ENCODE results near the gene TTLL13.

Gene TTLL13

DNA sequence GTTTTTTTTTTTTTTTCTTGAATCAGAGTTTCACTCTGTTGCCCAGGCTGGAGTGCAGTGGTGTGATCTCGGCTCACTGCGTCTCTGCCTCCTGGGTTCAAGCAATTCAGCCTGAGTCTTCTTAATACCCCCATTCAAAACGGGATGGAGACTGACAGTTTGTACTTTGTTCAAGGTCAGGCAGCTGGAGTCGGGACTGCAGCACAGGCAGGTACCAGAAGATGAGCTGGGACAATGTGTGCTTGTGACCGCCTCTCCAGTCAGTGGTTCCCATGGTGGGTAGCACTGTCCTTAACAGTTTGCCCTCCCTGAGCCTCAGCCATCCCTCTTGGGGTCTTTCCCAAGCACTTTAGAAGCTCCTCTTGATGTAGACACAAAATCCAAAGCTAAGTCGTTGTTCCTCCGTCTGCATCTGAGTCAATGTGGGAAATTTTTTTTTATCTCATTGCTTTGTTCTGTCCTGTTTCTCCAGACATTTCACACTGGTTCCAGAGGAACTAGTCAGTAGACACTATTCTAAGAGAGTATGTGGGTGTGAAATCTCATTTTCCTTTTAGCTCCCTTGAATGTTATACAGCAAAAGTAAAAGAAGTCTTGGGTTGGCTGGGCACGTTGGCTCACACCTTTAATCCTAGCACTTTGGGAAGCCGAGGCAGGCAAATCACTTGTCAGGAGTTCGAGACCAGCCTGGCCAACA, 5.3 kb upstream of the TTLL13 start:
- no peaks in the 10 kb centered on the region for H3K36me3 ChIP-seq (replicated peaks; ENCODE audit: insufficient read depth, low read length)
- no peak overlapping the region for H3K27ac ChIP-seq (ENCODE audit: low read length)
- no peaks in the 10 kb centered on the region for H3K79me2 ChIP-seq (ENCODE audit: low read length)
- DNase-seq: no peak
- no peak overlapping the region for H2AFZ ChIP-seq (ENCODE audit: low read length)
- no peaks in the 10 kb centered on the region for H3F3A ChIP-seq (ENCODE audit: insufficient read depth, low read length)
- no peaks in the 10 kb centered on the region for H3K9me2 ChIP-seq (replicated peaks; ENCODE audit: insufficient read depth, low read length)
- no peaks in the 10 kb centered on the region for H3K4me1 ChIP-seq (ENCODE audit: low read length)
- TF ChIP-seq, protein P1, sequence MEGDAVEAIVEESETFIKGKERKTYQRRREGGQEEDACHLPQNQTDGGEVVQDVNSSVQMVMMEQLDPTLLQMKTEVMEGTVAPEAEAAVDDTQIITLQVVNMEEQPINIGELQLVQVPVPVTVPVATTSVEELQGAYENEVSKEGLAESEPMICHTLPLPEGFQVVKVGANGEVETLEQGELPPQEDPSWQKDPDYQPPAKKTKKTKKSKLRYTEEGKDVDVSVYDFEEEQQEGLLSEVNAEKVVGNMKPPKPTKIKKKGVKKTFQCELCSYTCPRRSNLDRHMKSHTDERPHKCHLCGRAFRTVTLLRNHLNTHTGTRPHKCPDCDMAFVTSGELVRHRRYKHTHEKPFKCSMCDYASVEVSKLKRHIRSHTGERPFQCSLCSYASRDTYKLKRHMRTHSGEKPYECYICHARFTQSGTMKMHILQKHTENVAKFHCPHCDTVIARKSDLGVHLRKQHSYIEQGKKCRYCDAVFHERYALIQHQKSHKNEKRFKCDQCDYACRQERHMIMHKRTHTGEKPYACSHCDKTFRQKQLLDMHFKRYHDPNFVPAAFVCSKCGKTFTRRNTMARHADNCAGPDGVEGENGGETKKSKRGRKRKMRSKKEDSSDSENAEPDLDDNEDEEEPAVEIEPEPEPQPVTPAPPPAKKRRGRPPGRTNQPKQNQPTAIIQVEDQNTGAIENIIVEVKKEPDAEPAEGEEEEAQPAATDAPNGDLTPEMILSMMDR (IDR thresholded peaks at IDR 0.05; ENCODE audit: low read length): no peak
- TF ChIP-seq EZH2 (optimal IDR thresholded peaks at IDR 0.05; ENCODE audit: low read depth, low read length) (no peak), EZH2phosphoT487 (IDR thresholded peaks at IDR 0.05; ENCODE audit: low read length) (no peak)
- no peak overlapping the region for H3K4me3 ChIP-seq (ENCODE audit: low read length)
- H3K9me3 ChIP-seq (replicated peaks; ENCODE audit: insufficient read depth, low read length): no peaks in the 10 kb centered on the region
- H3K9ac ChIP-seq (ENCODE audit: low read length): no peak overlapping the region
- H4K20me1 ChIP-seq (ENCODE audit: insufficient read depth, low read length): no peaks in the 10 kb centered on the region
- H3K27me3 ChIP-seq (replicated peaks; ENCODE audit: insufficient read depth, low read length): no peaks in the 10 kb centered on the region
- no peak overlapping the region for H3K4me2 ChIP-seq (ENCODE audit: low read depth, low read length)

DNA sequence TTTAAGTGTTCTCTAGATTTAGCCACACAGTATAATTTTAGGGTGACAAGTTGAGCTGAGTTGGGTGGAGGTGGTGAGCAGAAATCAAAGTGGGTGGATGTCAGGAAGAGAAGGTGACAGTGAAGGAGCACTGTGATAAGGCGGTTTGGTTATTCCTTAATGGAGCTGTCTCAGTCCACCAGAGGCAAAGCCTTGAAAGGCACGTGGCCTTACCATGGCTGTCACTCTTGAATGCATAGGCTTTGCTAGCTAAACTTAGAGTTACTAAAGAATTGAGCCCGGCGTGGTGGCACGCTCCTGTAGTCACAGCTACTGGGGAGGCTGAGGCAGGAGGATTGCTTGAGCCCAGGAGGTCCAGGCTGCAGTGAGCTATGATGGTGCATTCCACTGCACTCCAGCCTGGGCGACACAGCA, 560 bp upstream of the TTLL13 start:
- H2AFZ ChIP-seq (ENCODE audit: low read length): peak overlapping the region; percentile 80; the same call in 1 of the 2 replicates
- H3K27ac ChIP-seq (ENCODE audit: low read length): no peak overlapping the region
- TF ChIP-seq EZH2phosphoT487 (IDR thresholded peaks at IDR 0.05; ENCODE audit: low read length): no peak
- no peak for TF ChIP-seq EZH2 (optimal IDR thresholded peaks at IDR 0.05; ENCODE audit: low read depth, low read length)
- TF ChIP-seq, protein P1 (IDR thresholded peaks at IDR 0.05; ENCODE audit: low read length): no peak

DNA sequence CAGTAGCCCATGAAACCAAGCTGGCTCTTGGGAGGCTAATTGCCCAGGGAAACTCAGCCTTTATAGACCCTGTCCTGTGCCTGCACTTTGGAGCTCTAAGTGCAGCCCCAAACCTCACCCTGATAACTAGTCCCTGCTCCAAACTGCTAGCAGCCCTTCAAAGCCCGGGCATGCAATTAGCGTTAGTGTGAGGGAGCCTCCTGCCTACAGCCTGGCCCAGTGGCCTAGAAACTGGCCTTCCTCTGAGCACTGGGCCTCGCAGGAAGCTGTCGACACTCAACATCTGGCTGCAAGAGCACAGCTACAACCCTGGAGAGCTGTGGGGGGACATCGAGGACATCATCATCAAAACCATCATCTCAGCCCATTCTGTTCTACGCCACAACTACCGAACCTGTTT, 8.4 kb downstream of the TTLL13 start:
- H3K36me3 ChIP-seq (replicated peaks; ENCODE audit: insufficient read depth, low read length): no peaks in the 10 kb centered on the region
- H3K4me2 ChIP-seq (ENCODE audit: low read depth, low read length): no peak overlapping the region
- H3K79me2 ChIP-seq (ENCODE audit: low read length): no peaks in the 10 kb centered on the region
- no peak overlapping the region for H3K4me3 ChIP-seq (ENCODE audit: low read length)
- H4K20me1 ChIP-seq (ENCODE audit: insufficient read depth, low read length): no peaks in the 10 kb centered on the region
- no peak overlapping the region for H3K9ac ChIP-seq (ENCODE audit: low read length)
- H3F3A ChIP-seq (ENCODE audit: insufficient read depth, low read length): peaks cover 7% of the 10 kb centered on the region; the same call in 1 of the 2 replicates
- DNase-seq: no peak
- no peak overlapping the region for H3K27ac ChIP-seq (ENCODE audit: low read length)
- H3K9me2 ChIP-seq (replicated peaks; ENCODE audit: insufficient read depth, low read length): no peaks in the 10 kb centered on the region
- no peaks in the 10 kb centered on the region for H3K27me3 ChIP-seq (replicated peaks; ENCODE audit: insufficient read depth, low read length)
- H3K4me1 ChIP-seq (ENCODE audit: low read length): peaks cover 15% of the 10 kb centered on the region
- TF ChIP-seq, protein P1 (IDR thresholded peaks at IDR 0.05; ENCODE audit: low read length): no peak
- TF ChIP-seq EZH2 (optimal IDR thresholded peaks at IDR 0.05; ENCODE audit: low read depth, low read length): no peak
- TF ChIP-seq EZH2phosphoT487 (IDR thresholded peaks at IDR 0.05; ENCODE audit: low read length): no peak
- H3K9me3 ChIP-seq (replicated peaks; ENCODE audit: insufficient read depth, low read length): no peaks in the 10 kb centered on the region
- H2AFZ ChIP-seq (ENCODE audit: low read length): no peak overlapping the region

More for the DNA sequence above, 560 bp upstream of the TTLL13 start:
- no peaks in the 10 kb centered on the region for H3K4me1 ChIP-seq (ENCODE audit: low read length)
- no peaks in the 10 kb centered on the region for H3K36me3 ChIP-seq (replicated peaks; ENCODE audit: insufficient read depth, low read length)
- H3K9ac ChIP-seq (ENCODE audit: low read length): no peak overlapping the region
- peak overlapping the region; percentile 88 for H3K4me2 ChIP-seq (ENCODE audit: low read depth, low read length)
- 0 out of 2 replicates have a peak overlapping the region, but pooled peaks have one; percentile 68 for H3K4me3 ChIP-seq (ENCODE audit: low read length)
- no peaks in the 10 kb centered on the region for H3K27me3 ChIP-seq (replicated peaks; ENCODE audit: insufficient read depth, low read length)
- H4K20me1 ChIP-seq (ENCODE audit: insufficient read depth, low read length): no peaks in the 10 kb centered on the region
- no peaks in the 10 kb centered on the region for H3F3A ChIP-seq (ENCODE audit: insufficient read depth, low read length)
- no peaks in the 10 kb centered on the region for H3K9me2 ChIP-seq (replicated peaks; ENCODE audit: insufficient read depth, low read length)
- H3K79me2 ChIP-seq (ENCODE audit: low read length): no peaks in the 10 kb centered on the region
- H3K9me3 ChIP-seq (replicated peaks; ENCODE audit: insufficient read depth, low read length): no peaks in the 10 kb centered on the region
- DNase-seq: no peak
